Thyroid gland (tissue), 4 donors: ENCODE measurements around the gene PAGR1. TPM values are rescaled to one million over a fixed set of nuclear protein-coding genes. Genes with fewer than 3 reads are reported as not detected.

Source experiments
- DNase-seq, 2 donors: peaks; one replicate each; pipeline ENCODE4 v3.0.0-alpha.2; 2019
- H3K27ac ChIP-seq, 3 donors: fragments of 200-600 bp; sonication (generic); 1 replicate in 2 of 3; 2 replicates in 1 of 3; pipeline ENCODE4 v1.5.1; 2016 to 2019; ENCODE audit warnings: mild to moderate bottlenecking in 1 of 3, moderate library complexity in 1 of 3
- H3K27me3 ChIP-seq: fragments of 200-600 bp; sonication (generic); one replicate; pipeline ENCODE4 v1.5.1; 2019
- H3K36me3 ChIP-seq, 2 donors: fragments of 200-600 bp; sonication (generic); one replicate each; pipeline ENCODE4 v1.5.1; 2016 to 2019
- H3K4me1 ChIP-seq, 2 donors: fragments of 200-600 bp; sonication (generic); one replicate each; pipeline ENCODE4 v1.5.1; 2017 to 2019
- H3K4me3 ChIP-seq, 3 donors: fragments of 200-600 bp; sonication (generic); replicated peaks in 1 of 3; 1 replicate in 2 of 3; 2 replicates in 1 of 3; pipeline ENCODE4 v1.5.1; 2016; ENCODE audit warnings: mild to moderate bottlenecking in 1 of 3
- H3K9me3 ChIP-seq: fragments of 200-600 bp; sonication (generic); one replicate; pipeline ENCODE4 v1.5.1; 2017
- CTCF ChIP-seq, 6 experiments: fragments of 200-600 bp in 3 of 6; fragments of 450-650 bp in 3 of 6; sonication (generic) in 3 of 6; IDR thresholded peaks; one replicate each; pipeline ENCODE4 v1.5.1; 2016 to 2019; ENCODE audit warnings: antibody characterized with exemption in 6 of 6, mild to moderate bottlenecking in 2 of 6, inconsistent platforms in 1 of 6, moderate library complexity in 1 of 6
- POLR2A ChIP-seq, 2 donors: fragments of 450-650 bp; IDR thresholded peaks; one replicate each; pipeline ENCODE4 v1.6.1; 2017; ENCODE audit warnings: antibody characterized with exemption in 2 of 2, mild to moderate bottlenecking in 2 of 2, moderate library complexity in 1 of 2
- WGBS, 2 donors: methylation state at CpG; one replicate each; pipeline ENCODE4 v1.1.5; 2017; 5-methylcytosine and 5-hydroxymethylcytosine counted together
- intact Hi-C: fragments of 100-400 bp; cut with DNase I; formaldehyde crosslinking; loops from one replicate; pipeline ENCODE4 v1.15.1; 2023
- total RNA-seq, 4 donors: library from RNA; depleted of rRNA; stranded (reverse); fragments of >200 nt; gene quantifications; one replicate each; pipeline ENCODE4 v1.2.3, GENCODE V29; 2016

The PAGR1 gene
- total RNA-seq, 4 donors from 2014 or later, result 38.2 to 75.0 (median 55.2) TPM

- Histone ChIP-seq H3K4me3 (no peak overlapping the region), H3K27ac (no peak overlapping the region), H3K36me3 (peaks cover 21 to 27% of the 10 kb centered on the region in 2 donors), H3K4me1 (peaks cover 11 to 12% of the 10 kb centered on the region in 2 donors), H3K9me3 (no peaks in the 10 kb centered on the region), H3K27me3 (no peaks in the 10 kb centered on the region)
- no peak for TF ChIP-seq CTCF (IDR thresholded peaks at IDR 0.05)
- no peak for TF ChIP-seq POLR2A (IDR thresholded peaks at IDR 0.05)
- intact Hi-C loops, result no loop called here
- no peak for DNase-seq
- 68 to 69% methylated on average over 7 of the region's 7 CpGs for WGBS, 2 donors
These were observed 41.3 kb downstream of the PAGR1 start for GRCh38 chr16:29857133-29857760.

DNA sequence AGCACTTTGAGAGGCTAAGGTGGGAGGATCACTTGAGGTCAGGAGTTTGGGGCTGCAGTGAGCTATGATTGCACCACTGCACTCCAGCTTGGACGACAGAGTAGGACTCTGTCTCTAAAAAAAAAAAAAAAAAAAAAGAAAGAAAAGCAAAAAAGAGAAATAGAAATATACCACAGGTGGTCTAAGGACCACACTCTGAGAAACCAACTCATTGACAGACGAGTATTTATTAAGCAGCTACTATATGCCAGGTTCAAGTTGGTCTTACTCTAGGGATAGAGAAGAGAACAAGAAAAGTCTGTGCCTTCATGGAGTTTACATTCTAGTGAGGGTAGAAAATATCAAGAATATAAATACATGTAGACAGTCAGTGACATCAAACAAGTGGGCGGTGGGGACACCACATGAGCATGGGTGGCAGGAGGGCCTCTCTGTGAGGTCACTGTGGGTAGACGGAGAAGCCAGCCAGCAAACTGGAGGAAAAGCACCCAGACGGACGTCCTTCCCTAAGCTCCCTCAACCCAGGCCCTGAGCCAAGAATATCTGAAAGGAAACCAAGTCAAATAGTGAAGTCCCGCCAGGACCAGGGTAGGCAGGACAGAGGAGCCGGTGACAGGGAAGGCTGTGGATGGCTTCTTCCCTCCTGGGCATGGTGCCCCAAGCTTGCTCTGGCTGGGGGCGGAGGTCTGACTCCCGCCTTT lies 42.3 kb downstream of the PAGR1 start:
- H3K36me3 ChIP-seq, result peaks cover 21 to 27% of the 10 kb centered on the region in 2 donors

DNA sequence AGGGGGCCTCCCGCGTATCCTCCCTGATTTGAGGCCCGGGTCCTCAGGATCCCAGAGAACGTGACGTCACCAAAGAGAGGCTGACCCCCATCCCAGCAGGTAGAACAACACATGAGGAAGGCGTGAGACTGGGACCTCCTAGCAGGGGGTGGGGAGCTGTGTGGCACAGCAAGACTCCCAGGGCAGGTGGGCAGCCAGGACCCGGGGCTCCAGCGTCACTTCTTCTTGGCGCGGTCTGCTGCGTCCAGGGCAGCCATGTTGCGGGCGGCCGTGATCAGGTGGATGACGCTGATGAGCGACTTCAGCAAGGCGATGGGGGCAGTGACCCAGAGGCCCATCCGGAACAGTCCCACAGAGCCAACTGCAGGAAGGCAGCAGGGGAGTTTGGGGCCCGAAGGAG lies 43.0 kb downstream of the PAGR1 start:
- peaks cover 13% of the 10 kb centered on the region in 2 donors for H3K4me1 ChIP-seq
- 100% methylated on average over 3 of the region's 19 CpGs; no CpG with 5 or more reads in 1 of the 2 donors for whole genome bisulfite sequencing, 2 donors
- H3K4me3 ChIP-seq, result no peak overlapping the region
- DNase-seq, result no peak
- peaks cover 21 to 27% of the 10 kb centered on the region in 2 donors for H3K36me3 ChIP-seq
- H3K27ac ChIP-seq, result no peak overlapping the region
- intact Hi-C loops, result no loop called here
- no peak for TF ChIP-seq CTCF (IDR thresholded peaks at IDR 0.05)
- no peak for TF ChIP-seq POLR2A (IDR thresholded peaks at IDR 0.05)
- no peaks in the 10 kb centered on the region for H3K9me3 ChIP-seq
- no peaks in the 10 kb centered on the region for H3K27me3 ChIP-seq

More for the DNA sequence above, 42.3 kb downstream of the PAGR1 start:
- no peaks in the 10 kb centered on the region for H3K9me3 ChIP-seq
- H3K27ac ChIP-seq, result no peak overlapping the region
- H3K27me3 ChIP-seq, result no peaks in the 10 kb centered on the region
- no peak for DNase-seq
- no peak overlapping the region for H3K4me3 ChIP-seq
- TF ChIP-seq POLR2A (IDR thresholded peaks at IDR 0.05) (no peak), CTCF (IDR thresholded peaks at IDR 0.05) (no peak)
- intact Hi-C loops, result no loop called here
- WGBS, 2 donors, result 83% methylated on average over 8 to 10 of the region's 10 CpGs
- H3K4me1 ChIP-seq, result peaks cover 13% of the 10 kb centered on the region in 2 donors

DNA sequence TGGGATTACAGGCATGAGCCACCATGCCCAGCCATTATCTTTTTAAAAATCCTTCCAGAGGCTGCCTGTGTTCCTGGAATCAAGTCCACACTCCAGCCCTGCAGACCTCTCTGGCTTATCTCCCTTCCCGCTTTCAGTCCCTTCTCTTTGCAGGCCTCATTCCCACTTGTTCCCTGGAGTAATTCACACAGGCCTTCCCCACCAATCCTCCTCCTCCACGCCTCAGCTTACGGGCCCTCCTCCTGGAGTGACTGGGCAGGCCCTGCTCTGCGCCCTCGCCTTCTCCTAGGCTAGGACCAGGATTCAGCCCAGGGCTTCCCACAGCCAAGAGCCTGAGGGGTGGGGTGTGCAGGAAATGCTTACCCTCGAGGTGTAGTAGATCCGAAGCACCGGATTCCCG lies 44.3 kb downstream of the PAGR1 start:
- 82 to 89% methylated on average over 9 of the region's 9 CpGs for WGBS, 2 donors

More for the DNA sequence above, 44.3 kb downstream of the PAGR1 start:
- DNase-seq, result no peak
- TF ChIP-seq CTCF (IDR thresholded peaks at IDR 0.05) (no peak), POLR2A (IDR thresholded peaks at IDR 0.05) (no peak)
- Histone ChIP-seq H3K27me3 (no peaks in the 10 kb centered on the region), H3K27ac (no peak overlapping the region), H3K4me3 (no peak overlapping the region), H3K9me3 (no peaks in the 10 kb centered on the region), H3K36me3 (peaks cover 21 to 27% of the 10 kb centered on the region in 2 donors), H3K4me1 (peaks cover 13% of the 10 kb centered on the region in 2 donors)
- intact Hi-C loops, result no loop called here
